Measurements from ENCODE around the gene CAPN5.

CAPN5 gene

DNA sequence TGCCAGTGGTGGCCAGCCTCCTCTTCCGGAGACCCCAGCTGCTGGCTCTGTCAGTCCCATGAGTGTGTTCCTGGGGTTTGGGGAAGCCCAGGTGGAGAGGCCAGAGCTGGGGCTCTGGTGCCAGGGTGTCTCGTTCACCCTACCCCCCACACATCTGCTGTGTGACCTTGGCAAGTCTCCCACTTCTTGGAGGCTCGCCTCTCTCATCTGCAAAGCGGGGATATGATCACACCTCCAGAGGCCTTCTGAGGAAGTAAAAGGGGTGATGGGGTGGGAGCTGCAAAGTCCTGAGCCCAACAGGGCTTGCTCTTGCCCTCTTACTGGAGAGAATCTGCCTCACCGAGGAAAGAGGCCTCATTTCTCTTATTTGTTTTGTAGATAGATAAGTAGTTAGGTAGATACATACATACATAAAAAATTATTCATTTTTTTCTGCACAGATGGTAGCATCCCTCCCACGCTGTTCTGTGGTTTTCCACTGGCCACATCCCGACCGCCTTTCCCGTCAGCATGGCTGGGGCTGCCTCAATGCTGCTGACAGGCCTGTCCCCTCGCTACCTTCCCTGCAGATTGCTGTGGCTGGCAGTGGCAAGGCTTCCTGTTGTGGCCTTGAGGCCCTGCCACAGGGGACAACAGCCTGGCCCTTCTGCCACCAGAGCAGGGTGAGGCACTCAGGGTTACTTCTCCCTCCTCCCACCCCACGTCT is 85.2 kb downstream of the CAPN5 start:
- no peak for DNase-seq (ENCODE audit: low spot score)

DNA sequence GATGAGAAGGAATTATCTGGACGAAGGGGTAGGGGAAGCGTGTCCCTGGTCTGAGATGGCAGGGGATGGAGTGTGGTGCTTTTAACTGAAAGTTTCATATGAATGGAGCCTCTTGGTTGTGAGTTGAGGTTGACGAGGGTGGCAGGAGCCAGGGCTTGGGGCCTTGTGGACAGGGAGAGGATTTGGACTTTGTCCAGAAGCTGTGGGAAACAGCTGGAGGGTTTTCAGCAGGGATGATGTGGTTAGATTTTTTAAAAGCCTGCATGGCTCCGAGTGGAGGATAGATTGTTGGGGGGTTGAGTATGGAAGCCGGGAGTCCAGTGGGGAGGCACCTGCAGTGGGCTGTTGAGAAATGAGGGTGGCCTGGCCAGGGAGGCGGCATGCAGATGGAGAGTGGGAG is 86.1 kb downstream of the CAPN5 start:
- no peak for DNase-seq (ENCODE audit: low spot score)

DNA sequence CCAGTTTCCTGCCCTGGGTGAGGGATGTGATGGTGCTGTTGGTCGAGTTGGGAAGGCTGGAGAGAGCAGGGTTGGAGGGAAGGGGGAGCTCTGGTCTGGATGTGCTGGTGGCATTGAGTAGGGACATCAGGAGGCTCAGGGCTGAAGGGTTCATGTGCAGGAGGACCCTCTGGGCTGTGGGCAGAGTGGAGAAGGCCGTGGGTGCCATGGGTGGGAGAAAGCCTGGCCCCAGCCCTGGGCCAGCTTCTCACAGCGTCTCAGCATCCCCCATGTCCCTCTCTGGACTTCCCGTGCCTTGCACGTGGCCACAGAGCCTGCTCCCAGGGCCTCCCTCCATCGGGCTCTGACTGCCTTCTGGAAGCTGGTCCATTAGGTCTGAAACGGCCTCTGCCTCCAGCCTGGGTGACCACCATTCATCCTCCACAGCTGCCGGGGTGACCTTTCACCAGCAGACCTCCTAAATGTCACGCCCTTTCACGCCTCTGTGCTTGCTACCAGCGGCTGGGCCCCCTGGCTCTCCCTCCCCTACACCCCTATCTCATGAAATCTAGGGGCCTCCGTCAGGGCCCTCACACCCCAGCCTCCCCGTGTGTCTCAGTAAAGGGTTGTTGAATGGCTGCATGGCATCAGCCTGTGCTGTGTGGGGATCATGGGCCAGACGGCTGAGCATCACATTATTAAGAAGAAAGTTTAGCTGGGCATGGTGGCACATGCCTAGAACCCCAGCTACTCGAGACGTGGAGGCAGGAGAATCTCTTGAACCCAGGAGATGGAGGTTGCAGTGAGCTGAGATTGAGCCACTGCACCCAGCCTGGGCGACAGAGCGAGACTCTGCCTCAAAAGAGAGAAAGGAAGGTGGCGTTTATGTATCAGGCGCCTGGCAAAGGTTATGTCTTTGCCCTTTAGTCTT is 86.8 kb downstream of the CAPN5 start:
- DNase-seq (ENCODE audit: low spot score), result no peak

DNA sequence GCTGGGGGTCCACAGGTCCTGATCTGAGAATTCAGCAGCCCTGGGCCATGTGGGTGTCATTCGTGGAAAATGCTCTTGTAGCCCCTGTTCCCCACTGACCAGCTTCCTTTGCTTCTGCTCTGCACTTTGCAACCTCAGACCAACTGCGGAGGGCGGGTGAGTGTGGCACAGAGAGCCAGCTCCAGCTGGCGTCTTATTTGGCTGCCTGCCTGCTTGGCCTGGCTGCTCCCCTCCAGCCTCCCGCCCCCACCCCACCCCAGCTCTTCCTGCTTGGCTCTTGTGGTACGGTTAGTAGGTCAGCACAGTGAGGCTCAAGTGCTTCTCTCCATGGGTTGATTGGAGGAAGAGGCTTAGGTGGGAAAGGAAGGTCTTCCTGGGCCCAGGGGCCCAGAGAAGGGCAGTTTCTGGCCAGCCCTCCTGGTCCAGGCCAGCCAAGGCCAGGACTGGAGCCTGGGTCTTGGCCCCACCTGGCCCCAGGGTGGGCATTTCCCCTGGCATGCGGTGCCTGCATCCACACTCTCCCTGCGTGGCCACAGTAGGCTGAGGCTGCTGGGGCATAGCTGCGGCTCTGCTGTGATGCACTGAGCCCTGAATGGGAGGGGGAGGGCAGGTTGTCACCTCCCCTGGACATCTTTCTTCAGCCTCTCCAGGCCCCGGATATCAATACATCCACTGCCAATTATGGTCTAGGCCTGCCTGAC is 87.8 kb downstream of the CAPN5 start:
- DNase-seq (ENCODE audit: low spot score), result no peak

DNA sequence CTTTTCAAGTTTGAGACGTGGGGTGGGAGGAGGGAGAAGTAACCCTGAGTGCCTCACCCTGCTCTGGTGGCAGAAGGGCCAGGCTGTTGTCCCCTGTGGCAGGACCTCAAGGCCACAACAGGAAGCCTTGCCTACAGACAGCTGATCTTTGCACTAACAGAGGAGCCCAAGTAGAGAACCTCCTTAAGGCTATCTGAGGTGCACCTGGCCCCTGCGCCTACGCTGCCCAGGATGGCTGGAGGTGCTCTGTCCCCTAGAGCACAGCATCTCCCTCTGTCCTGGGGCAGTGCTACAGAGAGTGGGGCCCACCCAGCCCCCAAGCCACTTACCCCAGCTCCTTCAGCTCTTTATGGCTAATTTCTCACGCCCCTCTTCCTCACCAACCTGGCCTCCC is 88.3 kb downstream of the CAPN5 start:
- no peak for DNase-seq (ENCODE audit: low spot score)

DNA sequence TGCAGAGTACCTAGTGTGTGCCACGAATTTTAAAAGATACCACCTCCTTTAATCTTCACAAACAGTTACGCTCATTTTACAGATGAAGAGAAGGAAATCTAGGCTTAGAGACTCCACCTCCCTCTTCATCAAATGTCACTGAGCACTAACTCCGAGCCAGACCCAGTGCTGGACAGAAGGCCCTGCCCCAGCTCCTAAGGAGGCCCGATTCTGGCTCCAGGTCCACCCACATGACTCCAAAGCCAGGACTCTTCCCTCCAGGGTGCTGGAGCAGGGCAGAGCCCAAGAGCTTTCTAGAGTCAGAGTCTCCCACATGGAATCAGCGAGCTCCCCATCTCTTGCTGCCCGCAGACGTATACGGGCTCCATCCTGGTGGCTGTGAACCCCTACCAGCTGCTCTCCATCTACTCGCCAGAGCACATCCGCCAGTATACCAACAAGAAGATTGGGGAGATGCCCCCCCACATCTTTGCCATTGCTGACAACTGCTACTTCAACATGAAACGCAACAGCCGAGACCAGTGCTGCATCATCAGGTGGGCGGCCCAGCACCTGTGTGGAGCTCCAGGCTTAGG is 88.9 kb downstream of the CAPN5 start:
- no peak for DNase-seq (ENCODE audit: low spot score)

DNA sequence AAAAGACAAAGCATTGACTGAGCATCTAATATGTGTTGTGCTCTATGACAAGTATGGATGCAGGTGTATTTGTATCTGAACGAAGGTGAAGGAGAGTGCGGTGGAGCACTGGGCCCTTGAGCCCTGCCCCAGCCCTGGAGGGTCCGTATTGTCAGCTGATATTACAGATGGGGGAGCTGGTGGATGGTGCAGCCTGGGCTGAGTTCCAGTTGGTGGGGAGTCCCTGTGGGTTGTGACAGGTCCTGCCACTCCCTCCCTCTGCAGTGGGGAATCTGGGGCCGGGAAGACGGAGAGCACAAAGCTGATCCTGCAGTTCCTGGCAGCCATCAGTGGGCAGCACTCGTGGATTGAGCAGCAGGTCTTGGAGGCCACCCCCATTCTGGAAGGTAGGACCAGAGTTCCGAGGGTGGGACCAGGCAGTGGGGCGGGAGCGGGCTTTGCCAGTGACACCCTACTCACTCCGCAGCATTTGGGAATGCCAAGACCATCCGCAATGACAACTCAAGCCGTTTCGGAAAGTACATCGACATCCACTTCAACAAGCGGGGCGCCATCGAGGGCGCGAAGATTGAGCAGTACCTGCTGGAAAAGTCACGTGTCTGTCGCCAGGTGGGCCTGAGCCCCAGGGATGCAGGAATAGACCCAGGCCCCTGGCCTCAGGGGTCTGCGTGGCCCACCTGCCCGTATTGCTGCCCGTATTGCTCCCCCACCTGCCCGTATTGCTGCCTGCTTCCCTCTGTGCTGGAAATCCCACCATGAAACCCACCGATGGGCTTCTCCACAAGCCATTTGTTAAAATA is 89.8 kb downstream of the CAPN5 start:
- DNase-seq (ENCODE audit: low spot score), result no peak

DNA sequence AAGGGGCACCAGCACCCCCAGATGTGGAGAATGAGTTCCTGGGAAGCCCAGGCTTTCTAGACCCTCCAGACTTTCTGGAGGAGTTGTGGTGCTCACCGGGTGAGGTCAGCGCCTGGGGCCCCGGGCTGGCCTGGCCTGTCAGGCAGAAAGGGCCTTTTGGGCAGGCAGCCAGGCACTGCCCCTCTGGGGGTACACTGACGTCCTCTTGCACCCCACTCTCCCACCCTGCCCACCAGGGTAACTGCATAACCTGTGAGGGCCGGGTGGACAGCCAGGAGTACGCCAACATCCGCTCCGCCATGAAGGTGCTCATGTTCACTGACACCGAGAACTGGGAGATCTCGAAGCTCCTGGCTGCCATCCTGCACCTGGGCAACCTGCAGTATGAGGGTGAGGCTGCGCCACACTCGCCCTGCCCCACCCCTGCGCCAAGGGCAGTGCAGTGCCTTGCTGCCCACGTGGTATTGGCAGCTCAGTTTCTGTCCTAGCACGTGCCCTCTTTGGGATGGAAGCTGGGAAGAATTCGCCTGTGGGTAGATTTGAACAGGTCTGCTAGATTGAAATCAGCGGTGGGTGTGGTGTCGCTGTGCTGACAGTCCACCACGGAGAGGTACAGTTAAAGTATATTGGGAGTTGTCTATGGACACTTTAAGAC is 91.4 kb downstream of the CAPN5 start:
- DNase-seq (ENCODE audit: low spot score), result no peak

DNA sequence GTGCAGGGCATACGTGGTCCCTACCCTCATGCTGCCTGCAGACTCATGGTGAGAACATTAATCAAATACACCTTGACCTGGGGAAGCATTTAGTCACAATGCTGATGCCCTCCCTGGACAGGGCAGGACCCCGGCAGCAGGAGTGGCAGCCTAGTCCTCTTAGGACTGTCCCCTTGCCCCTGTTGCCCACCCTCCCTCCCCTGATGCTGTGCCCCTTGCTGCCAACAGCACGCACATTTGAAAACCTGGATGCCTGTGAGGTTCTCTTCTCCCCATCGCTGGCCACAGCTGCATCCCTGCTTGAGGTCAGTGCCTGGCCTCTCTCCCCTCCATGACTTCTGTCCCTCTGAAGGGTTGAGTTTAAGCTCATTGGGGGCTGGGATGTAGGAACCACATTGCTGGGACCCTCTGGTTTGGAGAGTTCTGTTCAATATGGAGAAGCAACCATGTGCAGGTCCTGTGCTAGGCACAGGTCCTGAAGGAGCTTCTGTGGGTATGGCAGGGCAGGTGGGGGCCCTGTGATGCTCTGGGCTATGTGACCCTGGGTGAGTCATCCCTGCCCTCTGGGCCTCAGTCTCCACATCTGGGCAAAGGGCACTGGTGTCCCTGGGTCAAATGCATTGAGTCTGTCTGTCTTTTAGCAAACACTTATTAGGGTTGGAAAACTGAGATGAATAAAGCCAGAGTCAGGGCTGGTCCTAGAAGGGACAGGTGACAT is 92.6 kb downstream of the CAPN5 start:
- DNase-seq (ENCODE audit: low spot score), result no peak

DNA sequence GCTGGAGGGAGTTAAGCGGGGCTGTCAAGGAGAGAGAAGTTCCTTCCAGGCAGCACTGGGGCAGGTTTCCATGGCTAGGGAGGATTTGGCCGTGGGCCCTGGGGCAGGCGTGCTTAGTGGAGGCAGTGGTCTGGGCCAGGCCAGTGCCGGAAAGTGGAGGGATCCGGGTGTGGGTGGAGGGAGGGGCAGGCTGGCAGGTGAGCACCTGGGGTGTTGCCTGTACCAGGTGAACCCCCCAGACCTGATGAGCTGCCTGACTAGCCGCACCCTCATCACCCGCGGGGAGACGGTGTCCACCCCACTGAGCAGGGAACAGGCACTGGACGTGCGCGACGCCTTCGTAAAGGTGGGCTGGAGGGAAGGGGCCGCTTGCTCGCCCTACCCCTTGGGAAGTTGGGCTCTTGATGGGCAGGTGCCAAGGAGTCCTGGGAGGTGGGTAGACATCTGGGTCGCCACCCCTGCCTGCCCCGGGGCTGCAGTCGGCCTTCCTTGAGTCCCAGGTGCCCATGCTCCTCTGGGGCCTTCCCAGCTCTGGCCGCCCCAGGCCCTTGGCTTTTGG is 93.2 kb downstream of the CAPN5 start:
- no peak for DNase-seq (ENCODE audit: low spot score)

DNA sequence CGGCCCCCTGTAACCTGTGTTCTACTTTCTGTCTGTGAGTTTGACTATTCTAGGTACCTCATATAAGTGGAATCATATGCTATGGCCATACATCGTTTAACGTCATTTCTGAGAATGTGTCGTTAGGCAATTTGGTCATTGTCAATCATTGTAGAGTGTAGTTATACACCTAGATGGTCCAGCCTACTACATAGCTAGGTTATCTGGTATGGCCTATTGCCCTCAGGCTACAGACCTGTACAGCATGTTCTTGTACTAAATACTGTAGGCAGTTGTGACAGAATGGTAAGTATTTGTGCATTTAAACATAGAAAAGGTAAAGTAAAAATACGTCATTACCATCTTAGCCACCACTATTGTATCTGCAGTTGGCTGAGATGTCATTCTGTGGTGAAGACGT is 96.5 kb downstream of the CAPN5 start:
- no peak for DNase-seq (ENCODE audit: low spot score)

DNA sequence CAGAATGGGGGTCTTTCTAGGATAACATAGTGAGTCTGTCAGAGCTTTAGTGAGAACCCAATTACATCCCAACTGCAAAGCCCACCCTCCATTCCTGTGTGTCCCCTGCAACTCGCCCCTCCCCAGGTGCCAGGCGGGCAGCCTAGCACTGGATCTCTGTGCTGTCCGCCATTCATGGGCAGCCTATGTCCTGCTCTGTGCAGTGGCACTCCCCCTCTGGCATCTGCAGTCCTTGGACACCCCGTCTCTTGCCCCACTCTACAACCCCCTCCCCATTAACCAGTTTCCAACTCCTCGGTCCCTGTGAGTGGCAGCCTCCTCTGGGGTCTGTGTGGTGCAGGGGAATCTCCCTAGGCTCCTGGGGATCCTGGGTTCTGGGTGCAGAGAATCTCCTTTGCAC is 98.3 kb downstream of the CAPN5 start:
- DNase-seq (ENCODE audit: low spot score), result no peak

DNA sequence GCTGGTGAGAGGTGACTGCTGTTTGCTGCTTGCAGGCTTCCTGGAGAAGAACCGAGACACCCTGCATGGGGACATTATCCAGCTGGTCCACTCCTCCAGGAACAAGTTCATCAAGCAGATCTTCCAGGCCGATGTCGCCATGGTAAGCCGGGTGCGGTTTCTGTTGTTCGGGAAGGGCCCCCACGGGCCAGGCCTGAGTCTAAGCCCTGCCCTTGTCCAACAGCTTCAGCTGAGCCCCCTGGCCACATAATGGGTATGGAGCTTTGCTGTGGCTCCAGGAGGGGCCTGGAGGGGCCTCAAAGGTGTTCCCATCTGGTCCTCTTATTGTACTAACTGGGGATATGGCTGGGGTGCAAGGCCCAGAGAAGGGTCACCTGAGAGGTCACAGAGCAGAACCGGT is 99.2 kb downstream of the CAPN5 start:
- no peak for DNase-seq (ENCODE audit: low spot score)

DNA sequence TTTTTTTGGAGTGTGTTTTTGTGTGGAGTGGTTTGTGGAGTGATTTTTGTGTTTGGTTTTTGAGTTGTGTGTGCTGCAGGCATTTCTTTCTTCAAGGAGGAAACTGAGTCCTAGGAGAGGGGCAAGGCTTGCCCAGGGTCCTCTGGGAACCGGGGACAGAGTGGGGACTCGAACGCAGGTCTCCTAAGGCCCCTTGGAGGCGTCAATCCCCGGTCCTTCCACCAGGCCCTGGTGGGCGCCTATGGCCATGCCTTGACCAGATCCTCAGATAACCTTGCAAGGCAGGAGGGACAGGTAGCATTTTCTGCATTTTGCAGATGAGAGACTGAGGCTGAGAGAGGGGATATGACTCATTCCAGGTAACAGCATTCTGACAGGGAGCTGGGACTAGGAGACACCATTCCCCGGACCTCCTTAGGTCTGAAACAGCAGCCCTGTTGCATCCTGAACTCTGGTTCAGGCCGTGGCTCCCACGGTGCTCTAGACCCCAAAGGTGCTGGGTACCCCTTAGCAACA is 100.4 kb downstream of the CAPN5 start:
- no peak for DNase-seq (ENCODE audit: low spot score)

DNA sequence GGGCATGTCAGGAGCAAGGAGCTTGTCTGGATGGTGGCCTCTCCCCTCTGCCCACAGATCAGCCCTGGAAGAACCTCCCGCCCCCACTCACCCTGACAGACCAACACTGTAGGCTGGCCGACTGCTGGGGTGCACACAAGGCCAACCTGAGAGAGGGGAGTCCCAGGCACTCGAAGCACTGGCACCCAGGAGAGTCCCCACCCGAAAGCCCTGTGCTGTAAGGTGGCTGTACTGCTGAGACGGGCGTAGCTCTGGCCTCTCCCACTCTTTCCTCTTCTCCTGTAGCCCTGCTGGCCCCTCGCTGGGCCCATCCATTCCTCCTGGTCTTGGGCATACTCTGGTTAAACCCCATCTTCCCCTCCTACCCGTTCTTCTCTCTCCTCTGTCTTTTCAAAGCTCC is 101.0 kb downstream of the CAPN5 start:
- DNase-seq (ENCODE audit: low spot score), result no peak

DNA sequence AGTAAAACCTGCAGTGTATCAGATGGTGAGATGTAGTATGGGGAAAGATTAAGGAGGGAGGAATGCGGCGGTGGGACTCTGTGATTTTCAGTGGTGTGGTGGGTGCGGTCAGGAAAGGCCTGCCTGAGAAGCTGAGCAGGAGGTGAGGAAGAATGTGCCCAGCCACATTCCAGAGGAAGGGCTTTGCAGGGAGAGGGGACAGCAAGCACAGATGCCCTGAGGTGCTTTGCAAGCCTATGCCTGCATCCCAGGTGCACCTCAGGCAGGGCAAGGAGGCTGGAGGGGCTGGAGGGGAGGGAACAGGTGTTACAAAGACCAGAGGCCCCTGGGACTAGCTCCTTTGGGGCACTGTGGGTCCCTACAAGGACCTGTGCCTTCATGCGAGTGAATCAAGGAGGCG is 103.3 kb downstream of the CAPN5 start:
- no peak for DNase-seq (ENCODE audit: low spot score)

DNA sequence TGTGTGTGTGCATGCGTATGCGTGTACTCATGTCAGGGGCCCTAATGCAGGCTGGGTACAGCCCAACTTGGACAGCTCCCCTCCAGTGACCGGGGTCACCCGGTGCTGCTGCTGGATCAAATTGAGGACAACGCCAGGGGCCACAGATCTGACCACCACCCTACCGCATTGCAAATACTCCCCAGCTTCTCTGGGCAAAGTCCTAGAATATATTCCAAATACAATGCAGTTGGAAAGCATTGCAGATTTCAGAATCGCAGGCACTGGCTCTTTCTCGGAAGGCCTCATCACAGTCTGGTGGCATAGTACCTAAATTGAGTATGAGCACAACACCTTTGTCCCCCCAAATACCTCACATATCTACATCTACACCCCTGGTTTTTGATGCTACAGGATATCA is 104.5 kb downstream of the CAPN5 start:
- DNase-seq (ENCODE audit: low spot score), result no peak

DNA sequence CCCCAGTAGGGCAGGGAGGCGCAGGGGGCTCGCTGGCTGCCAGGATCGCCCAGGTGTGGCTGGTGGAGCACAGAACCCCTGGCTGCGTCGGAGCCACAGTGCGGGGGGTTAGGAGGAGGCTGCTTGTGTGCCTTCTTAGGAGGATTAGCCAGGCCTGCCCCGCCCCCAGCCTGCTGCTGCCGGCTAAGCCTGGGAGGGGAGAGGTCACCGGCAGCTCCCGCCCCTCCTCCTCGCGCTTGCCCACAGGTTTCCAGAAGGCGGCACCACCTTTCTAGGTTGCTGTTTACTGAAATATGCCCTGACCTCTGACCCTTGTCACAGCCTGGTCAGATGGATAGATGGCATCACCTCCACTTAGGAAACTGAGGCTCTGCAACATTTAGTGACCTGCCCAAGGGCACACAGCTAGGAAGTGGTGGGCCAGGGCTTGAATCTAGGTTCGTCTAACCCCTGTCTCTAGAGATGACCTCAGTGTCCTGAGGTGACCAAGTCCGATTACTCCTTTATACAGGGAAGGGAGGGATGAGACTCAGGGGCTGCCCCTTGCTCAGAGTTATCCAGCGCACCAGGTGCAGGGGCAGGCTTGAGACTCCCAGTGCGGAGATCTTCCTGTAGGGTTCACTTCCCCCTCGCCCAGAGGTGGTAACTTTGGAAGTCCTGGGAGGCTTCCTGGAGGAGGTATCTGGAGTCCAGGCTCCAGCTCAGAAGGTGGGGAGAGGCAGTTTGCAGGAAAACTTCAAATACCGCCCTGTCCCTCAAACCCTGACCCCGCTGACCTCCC is 105.3 kb downstream of the CAPN5 start:
- DNase-seq (ENCODE audit: low spot score), result peak; percentile 94

DNA sequence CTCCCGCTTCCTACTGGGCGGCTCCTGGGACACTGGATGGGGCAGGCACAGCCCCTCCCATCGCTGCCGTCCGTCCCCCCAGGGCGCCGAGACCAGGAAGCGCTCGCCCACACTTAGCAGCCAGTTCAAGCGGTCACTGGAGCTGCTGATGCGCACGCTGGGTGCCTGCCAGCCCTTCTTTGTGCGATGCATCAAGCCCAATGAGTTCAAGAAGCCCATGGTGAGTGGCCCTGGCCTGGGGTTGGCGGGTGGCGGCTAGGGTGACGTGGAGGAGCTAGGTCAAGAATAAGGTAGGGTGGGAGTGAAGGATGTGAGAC is 105.9 kb downstream of the CAPN5 start:
- peak; percentile 79 for DNase-seq (ENCODE audit: low spot score)
